GM12865 (cell line): ENCODE results near the gene DUXB.

Source experiments
- DNase-seq: peaks from one replicate; pipeline ENCODE4 v3.0.0; 2010; ENCODE audit warnings: low read depth
- H3K4me3 ChIP-seq: 2 replicates; pipeline ENCODE4 v1.5.1; 2011; ENCODE audit warnings: mild to moderate bottlenecking, low read depth, low read length, control low read depth
- CTCF ChIP-seq: IDR thresholded peaks from 2 replicates; pipeline ENCODE4 v1.5.1; 2011; ENCODE audit warnings: low read length, control low read depth, low read depth, inconsistent platforms; ENCODE audit not compliant: insufficient read depth; ENCODE audit errors: missing control alignments

DUXB gene

GRCh38 chr16:75701361-75701760, at the start of gene DUXB:
Gene DUXB, minus strand, starts transcription at chr16:75701461. Its CDS starts 43 bp downstream, at chr16:75701418.
- no peak within 1 kb of the TSS for H3K4me3 ChIP-seq
- no peak for DNase-seq
- TF ChIP-seq CTCF = no peak

GRCh38 chr16:75750528-75750927, 49.3 kb upstream of the DUXB start:
- TF ChIP-seq CTCF = no peak
- H3K4me3 ChIP-seq = no peak overlapping the region
- DNase-seq = no peak

GRCh38 chr16:75746359-75746758, 45.1 kb upstream of the DUXB start:
- no peak overlapping the region for H3K4me3 ChIP-seq
- no peak for TF ChIP-seq CTCF
- no peak for DNase-seq

GRCh38 chr16:75745823-75746222, 44.6 kb upstream of the DUXB start:
- no peak overlapping the region for H3K4me3 ChIP-seq
- TF ChIP-seq CTCF = no peak
- no peak for DNase-seq

GRCh38 chr16:75745242-75745641, 44.0 kb upstream of the DUXB start:
- DNase-seq = no peak
- no peak overlapping the region for H3K4me3 ChIP-seq
- TF ChIP-seq CTCF = no peak

- no peak for TF ChIP-seq CTCF
- no peak overlapping the region for H3K4me3 ChIP-seq
- no peak for DNase-seq
Observed at GRCh38 chr16:75742424-75743047, 41.3 kb upstream of the DUXB start.
